Measurements from ENCODE around the gene PIRT. TPM values are rescaled to one million over a fixed set of nuclear protein-coding genes. Genes with fewer than 3 reads are reported as not detected.

The PIRT gene
- polyA plus RNA-seq, 3 donors, result not detected

DNA sequence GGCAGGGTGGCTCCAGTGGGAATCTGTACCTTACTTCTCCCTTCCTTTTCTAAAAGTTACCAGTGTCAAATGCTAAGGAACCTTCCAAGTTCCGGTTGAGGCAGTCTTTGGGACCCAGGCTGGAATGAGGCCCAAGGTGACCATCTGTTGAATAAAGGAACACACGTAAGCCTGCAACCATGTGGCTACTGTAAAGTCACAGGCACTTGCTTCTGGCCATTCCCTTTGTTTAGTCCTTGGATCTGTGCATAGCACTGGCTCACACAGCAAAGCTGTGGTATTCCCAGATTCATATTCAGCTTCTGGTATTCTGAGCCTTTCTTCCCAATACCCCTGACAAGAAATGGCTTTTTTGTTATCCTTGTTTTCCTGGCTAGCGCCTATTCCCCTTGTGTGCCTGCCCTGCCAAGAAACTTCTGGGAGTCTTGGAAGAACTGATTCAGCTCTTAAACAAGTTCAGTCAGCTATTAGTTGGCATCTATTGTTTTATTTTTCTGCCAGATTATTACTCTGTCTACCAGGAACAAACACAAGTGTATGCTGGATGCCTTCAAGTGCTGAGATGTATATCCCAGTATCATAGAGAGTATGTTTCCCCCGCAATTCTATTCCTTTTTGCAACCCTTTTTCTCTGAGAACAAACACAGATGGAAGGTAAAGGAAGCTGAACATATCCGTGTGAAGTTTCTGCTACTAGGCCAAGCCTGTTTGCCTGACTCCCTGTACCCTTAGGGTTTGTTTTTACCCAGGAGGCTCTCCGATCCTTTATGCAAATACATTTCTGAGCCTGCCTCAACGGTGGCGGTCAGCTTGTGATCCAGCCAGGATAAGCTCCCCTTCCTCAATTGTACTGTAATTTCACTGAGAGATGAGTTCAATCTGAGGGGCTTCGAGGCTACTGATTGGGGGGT, 47.1 kb downstream of the PIRT start:
- Histone ChIP-seq H2AFZ (ENCODE audit: insufficient read depth, low read depth, low read length, poor library complexity, severe bottlenecking) (no peak overlapping the region), H4K20me1 (ENCODE audit: insufficient read depth, low read length) (no peaks in the 10 kb centered on the region), H3K79me2 (ENCODE audit: insufficient read depth, low read length) (no peaks in the 10 kb centered on the region), H3K27me3 (ENCODE audit: control insufficient read depth in 2 of 2, insufficient read depth in 2 of 2, low read length in 2 of 2) (no peaks in the 10 kb centered on the region), H3K36me3 (replicated peaks in 1 of 2; ENCODE audit: control insufficient read depth in 1 of 2, insufficient read depth in 2 of 2, low read length in 2 of 2) (no peaks in the 10 kb centered on the region), H3K4me3 (replicated peaks in 1 of 3; ENCODE audit: low read depth in 2 of 3, low read length in 3 of 3) (no peak overlapping the region), H3K4me2 (replicated peaks; ENCODE audit: extremely low read depth, low read length, poor library complexity, severe bottlenecking) (no peak overlapping the region), H3K9me3 (replicated peaks in 1 of 2; ENCODE audit: control insufficient read depth in 1 of 2, insufficient read depth in 1 of 2, low read length in 2 of 2) (no peaks in the 10 kb centered on the region), H3K27ac (ENCODE audit: low read depth in 1 of 2, low read length in 2 of 2) (no peak overlapping the region), H3K9ac (ENCODE audit: insufficient read depth, low read length, poor library complexity, severe bottlenecking) (no peak overlapping the region), H3K4me1 (ENCODE audit: control insufficient read depth in 1 of 2, insufficient read depth in 2 of 2, low read length in 2 of 2) (peaks cover 6 to 7% of the 10 kb centered on the region in 2 donors)
- 96% methylated on average over 4 of the region's 9 CpGs for WGBS (ENCODE audit: insufficient coverage)
- Mint-ChIP-seq H3K4me1 (peaks cover 27% of the 10 kb centered on the region), H3K27ac (peak overlapping the region in 1 of 7 donors; percentile 22), H3K36me3 (no peaks in the 10 kb centered on the region), H3K4me3 (no peak overlapping the region), H3K27me3 (ENCODE audit: low read depth in 3 of 3) (peaks cover 0 to 5% (median 0%) of the 10 kb centered on the region in 3 donors), H3K9me3 (peaks cover 0 to 2% (median 0%) of the 10 kb centered on the region in 7 donors)
- DNase-seq, result no peak
- TF ChIP-seq, protein P1, sequence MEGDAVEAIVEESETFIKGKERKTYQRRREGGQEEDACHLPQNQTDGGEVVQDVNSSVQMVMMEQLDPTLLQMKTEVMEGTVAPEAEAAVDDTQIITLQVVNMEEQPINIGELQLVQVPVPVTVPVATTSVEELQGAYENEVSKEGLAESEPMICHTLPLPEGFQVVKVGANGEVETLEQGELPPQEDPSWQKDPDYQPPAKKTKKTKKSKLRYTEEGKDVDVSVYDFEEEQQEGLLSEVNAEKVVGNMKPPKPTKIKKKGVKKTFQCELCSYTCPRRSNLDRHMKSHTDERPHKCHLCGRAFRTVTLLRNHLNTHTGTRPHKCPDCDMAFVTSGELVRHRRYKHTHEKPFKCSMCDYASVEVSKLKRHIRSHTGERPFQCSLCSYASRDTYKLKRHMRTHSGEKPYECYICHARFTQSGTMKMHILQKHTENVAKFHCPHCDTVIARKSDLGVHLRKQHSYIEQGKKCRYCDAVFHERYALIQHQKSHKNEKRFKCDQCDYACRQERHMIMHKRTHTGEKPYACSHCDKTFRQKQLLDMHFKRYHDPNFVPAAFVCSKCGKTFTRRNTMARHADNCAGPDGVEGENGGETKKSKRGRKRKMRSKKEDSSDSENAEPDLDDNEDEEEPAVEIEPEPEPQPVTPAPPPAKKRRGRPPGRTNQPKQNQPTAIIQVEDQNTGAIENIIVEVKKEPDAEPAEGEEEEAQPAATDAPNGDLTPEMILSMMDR (IDR thresholded peaks at IDR 0.05), result no peak
- intact Hi-C loops (cut with micrococcal nuclease), result no loop called here

DNA sequence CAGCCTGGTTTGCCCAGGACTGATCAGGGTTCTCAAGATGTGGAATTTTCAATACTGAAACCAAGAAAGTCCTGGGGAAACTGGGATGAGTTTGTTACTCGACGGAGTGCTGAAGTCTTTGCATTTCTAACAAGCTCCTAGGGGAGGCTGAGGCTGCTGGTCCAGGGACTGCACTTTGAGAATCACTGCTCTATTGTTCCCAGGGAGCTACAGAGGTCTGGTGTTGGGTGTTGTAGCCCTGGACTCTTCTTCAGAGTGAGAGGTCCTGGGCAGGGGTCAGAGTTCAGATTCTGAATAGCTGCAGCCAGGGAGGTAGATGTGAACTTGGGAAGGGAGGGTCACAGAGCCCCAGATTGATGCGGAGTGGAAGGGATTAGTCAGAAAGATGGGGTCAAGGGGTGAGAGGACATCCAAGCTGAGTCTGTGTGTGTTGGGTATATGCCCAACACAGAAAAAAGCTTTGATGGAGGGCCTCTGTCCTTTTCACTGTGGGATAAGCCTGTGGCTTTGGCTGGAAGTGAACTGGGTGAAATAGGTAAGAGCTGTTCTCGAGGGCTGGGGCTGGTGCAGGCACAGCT, 48.1 kb downstream of the PIRT start:
- DNase-seq, result no peak
- Mint-ChIP-seq H3K27me3 (ENCODE audit: low read depth in 3 of 3) (peaks cover 0 to 5% (median 0%) of the 10 kb centered on the region in 3 donors), H3K27ac (no peak overlapping the region), H3K4me1 (peaks cover 27% of the 10 kb centered on the region), H3K36me3 (no peaks in the 10 kb centered on the region), H3K9me3 (peaks cover 0 to 2% (median 0%) of the 10 kb centered on the region in 7 donors), H3K4me3 (no peak overlapping the region)
- peaks cover 6 to 7% of the 10 kb centered on the region in 2 donors for H3K4me1 ChIP-seq (ENCODE audit: control insufficient read depth in 1 of 2, insufficient read depth in 2 of 2, low read length in 2 of 2)
- H4K20me1 ChIP-seq (ENCODE audit: insufficient read depth, low read length), result no peaks in the 10 kb centered on the region
- H3K4me2 ChIP-seq (replicated peaks; ENCODE audit: extremely low read depth, low read length, poor library complexity, severe bottlenecking), result no peak overlapping the region
- H3K9me3 ChIP-seq (replicated peaks in 1 of 2; ENCODE audit: control insufficient read depth in 1 of 2, insufficient read depth in 1 of 2, low read length in 2 of 2), result no peaks in the 10 kb centered on the region
- no peaks in the 10 kb centered on the region for H3K36me3 ChIP-seq (replicated peaks in 1 of 2; ENCODE audit: control insufficient read depth in 1 of 2, insufficient read depth in 2 of 2, low read length in 2 of 2)
- WGBS (ENCODE audit: insufficient coverage), result 99% methylated on average over 4 of the region's 4 CpGs
- H3K27me3 ChIP-seq (ENCODE audit: control insufficient read depth in 2 of 2, insufficient read depth in 2 of 2, low read length in 2 of 2), result no peaks in the 10 kb centered on the region
- intact Hi-C loops (cut with micrococcal nuclease), result no loop called here
- no peak overlapping the region for H3K9ac ChIP-seq (ENCODE audit: insufficient read depth, low read length, poor library complexity, severe bottlenecking)
- no peak overlapping the region for H3K27ac ChIP-seq (ENCODE audit: low read depth in 1 of 2, low read length in 2 of 2)
- H2AFZ ChIP-seq (ENCODE audit: insufficient read depth, low read depth, low read length, poor library complexity, severe bottlenecking), result no peak overlapping the region
- H3K4me3 ChIP-seq (replicated peaks in 1 of 3; ENCODE audit: low read depth in 2 of 3, low read length in 3 of 3), result no peak overlapping the region
- no peaks in the 10 kb centered on the region for H3K79me2 ChIP-seq (ENCODE audit: insufficient read depth, low read length)
- TF ChIP-seq, protein P1 (IDR thresholded peaks at IDR 0.05), result no peak

All from CD14-positive monocyte (primary cell).